Panc1 (cell line): ENCODE results near the gene NHEJ1. TPM values are rescaled to one million over a fixed set of nuclear protein-coding genes. Genes with fewer than 3 reads are reported as not detected.

Source experiments
- ATAC-seq: fragments of 200-7000 bp; cut with Tn5 transposase; 2 replicates; pipeline ENCODE4 v1.9.1; 2020; ENCODE audit warnings: mild to moderate bottlenecking, moderate library complexity
- BruUV-seq: library from RNA; stranded (reverse); fragments of 400-500 nt; replicated peaks from 2 replicates; lab custom pipeline; 2021; lab: Mats Ljungman, UMichigan
- CTCF ChIA-PET: fragments of 300-600 bp; sonication (Branson Sonifier 250); formaldehyde crosslinking; loops from one replicate; lab custom pipeline; 2022; ENCODE audit warnings: antibody characterized with exemption; lab: Charles Lee
- POLR2A ChIA-PET: fragments of 300-600 bp; sonication (Branson Sonifier 250); formaldehyde crosslinking; loops from one replicate; lab custom pipeline; 2022; ENCODE audit warnings: antibody characterized with exemption; lab: Charles Lee
- DNase-seq: peaks from one replicate; pipeline ENCODE4 v3.0.0-alpha.2; 2010; ENCODE audit warnings: low read depth, low spot score
- H3K27ac ChIP-seq: 2 replicates; pipeline ENCODE4 v1.5.1; 2011; ENCODE audit warnings: mild to moderate bottlenecking, low read length, inconsistent platforms
- H3K27me3 ChIP-seq: fragments of 200-500 bp; sonication (Bioruptor generic); 2 replicates; pipeline ENCODE4 v1.6.0; 2014; ENCODE audit warnings: low read length, inconsistent platforms; ENCODE audit not compliant: control insufficient read depth, insufficient read depth
- H3K36me3 ChIP-seq: fragments of 200-500 bp; sonication (Bioruptor generic); 2 replicates; pipeline ENCODE4 v1.5.1; 2014; ENCODE audit warnings: inconsistent platforms, mild to moderate bottlenecking, low read length, moderate library complexity; ENCODE audit not compliant: control insufficient read depth, insufficient read depth
- H3K4me1 ChIP-seq: 2 replicates; pipeline ENCODE4 v1.5.1; 2011; ENCODE audit warnings: inconsistent platforms, mild to moderate bottlenecking, low read length, moderate library complexity; ENCODE audit not compliant: control insufficient read depth, insufficient read depth
- H3K4me3 ChIP-seq, 2 experiments: 2 replicates each; pipeline ENCODE4 v1.5.1; 2011 to 2012; ENCODE audit warnings: low read depth in 2 of 2, low read length in 2 of 2, mild to moderate bottlenecking in 2 of 2, inconsistent platforms in 1 of 2, moderate library complexity in 1 of 2
- H3K9me3 ChIP-seq: fragments of 200-500 bp; sonication (Bioruptor generic); 2 replicates; pipeline ENCODE4 v1.5.1; 2014; ENCODE audit warnings: low read depth, mild to moderate bottlenecking, inconsistent platforms, low read length, moderate library complexity; ENCODE audit not compliant: control insufficient read depth, insufficient read depth
- CTCF ChIP-seq: fragments of 450-650 bp; IDR thresholded peaks from 2 replicates; pipeline ENCODE4 v1.5.1; 2017; ENCODE audit warnings: mild to moderate bottlenecking
- REST ChIP-seq, 2 experiments: IDR thresholded peaks; 2 replicates each; pipeline ENCODE4 v1.6.1; 2011 to 2012; ENCODE audit warnings: low read depth in 2 of 2, control low read depth in 1 of 2, low read length in 1 of 2, mild to moderate bottlenecking in 1 of 2, moderate library complexity in 1 of 2; ENCODE audit not compliant: insufficient read depth in 1 of 2
- SIN3A ChIP-seq: IDR thresholded peaks from 2 replicates; pipeline ENCODE4 v1.6.1; 2012; ENCODE audit warnings: low read depth, mild to moderate bottlenecking, low read length, moderate library complexity, borderline replicate concordance; ENCODE audit not compliant: insufficient read depth
- TCF7L2 ChIP-seq: IDR thresholded peaks from 2 replicates; pipeline ENCODE4 v1.6.1; 2011; ENCODE audit warnings: mild to moderate bottlenecking, low read depth, low read length, inconsistent platforms
- in situ Hi-C: cut with HindIII; loops from 2 replicates; pipeline ENCODE4 v1.10.0; 2016; ENCODE audit warnings: low sequenced_read_pairs, low pct_unique_long_range_greater_than_20kb
- intact Hi-C: fragments of 100-400 bp; cut with micrococcal nuclease; formaldehyde crosslinking; loops from one replicate; pipeline ENCODE4 v1.10.0; 2022; ENCODE audit not compliant: unreplicated experiment
- microRNA-seq: library from miRNA; unstranded; fragments of <30 nt; microRNA quantifications from one replicate; pipeline ENCODE4 v1.1.0, GENCODE V29; 2020; ENCODE audit not compliant: unreplicated experiment
- total RNA-seq: library from RNA; stranded (reverse); gene quantifications from one replicate; pipeline ENCODE4 v1.2.1, GENCODE V29; 2021; ENCODE audit not compliant: unreplicated experiment

NHEJ1 gene
- total RNA-seq, 1 experiment from 2014 or later: 18.2 TPM

DNA sequence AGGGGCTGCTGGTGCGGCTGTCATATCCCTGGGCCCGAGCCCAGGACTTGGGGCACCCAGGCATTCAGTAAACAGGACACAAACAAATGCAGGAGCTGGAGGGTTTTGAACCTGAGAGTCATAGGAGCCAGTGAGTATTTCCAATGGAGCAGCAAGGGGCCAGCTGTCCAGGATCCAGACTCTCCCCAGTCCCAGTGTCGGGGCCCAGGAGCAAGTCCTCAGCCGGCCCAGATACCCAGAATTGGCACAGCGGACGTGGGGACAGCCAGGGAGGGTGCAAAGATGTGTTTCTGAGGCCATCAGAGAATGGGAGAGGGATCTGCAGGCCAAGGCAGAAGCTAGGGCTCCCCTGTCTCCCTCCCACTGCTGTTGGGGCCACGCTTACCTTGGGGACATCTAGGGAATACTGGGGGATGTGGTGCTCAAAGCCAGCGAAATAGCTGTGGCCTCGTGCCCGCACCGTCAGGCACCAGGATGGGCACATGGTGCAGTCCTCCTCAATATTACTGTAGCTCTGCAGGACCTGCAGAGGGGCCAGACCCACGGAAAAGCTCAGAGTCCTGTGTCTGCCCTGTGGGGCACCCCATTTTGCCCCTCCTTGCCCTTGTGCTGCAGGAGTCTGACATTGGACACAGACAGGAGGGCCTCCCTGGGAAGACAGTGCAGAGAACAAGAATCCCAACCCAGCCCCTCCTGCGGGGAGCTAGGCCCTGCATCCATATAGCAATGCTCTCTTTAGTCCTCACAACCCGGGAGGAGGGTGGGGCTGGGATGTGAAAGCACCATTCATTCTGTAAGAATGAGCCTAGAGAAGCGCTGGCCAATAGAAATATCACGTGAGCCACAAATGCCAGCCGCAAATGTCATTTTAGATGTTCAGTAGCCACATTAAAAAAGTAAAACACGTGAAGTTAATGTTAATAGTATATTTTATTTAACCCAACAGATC is 134.7 kb downstream of the NHEJ1 start:
- H3K4me1 ChIP-seq: no peaks in the 10 kb centered on the region
- DNase-seq: no peak
- ChIA-PET POLR2A (no interaction called here), CTCF (interaction anchor here (0.7 to 1.1 kb wide), 2 partner anchors 12 to 22 kb away, joined by 3 read pairs; no protein-coding TSS in a partner anchor)
- TF ChIP-seq TCF7L2: no peak
- no peak for TF ChIP-seq REST (IDR thresholded peaks at IDR 0.05; ENCODE audit: insufficient read depth in 1 of 2, low read depth in 2 of 2, low read length in 1 of 2)
- TF ChIP-seq CTCF: no peak
- TF ChIP-seq SIN3A: no peak
- H3K9me3 ChIP-seq: no peaks in the 10 kb centered on the region
- no peak for ATAC-seq
- no TSS peak for BruUV-seq
- H3K36me3 ChIP-seq: no peaks in the 10 kb centered on the region
- H3K27ac ChIP-seq: no peak overlapping the region
- intact Hi-C loops: loop anchor here (10.0 kb wide), 1 partner anchor 129 kb away; no protein-coding TSS in a partner anchor
- H3K27me3 ChIP-seq: no peaks in the 10 kb centered on the region
- no peak overlapping the region for H3K4me3 ChIP-seq
- in situ Hi-C loops: no loop called here

Small RNAs within 50 kb of the gene (microRNA-seq; reads per million reads assigned to microRNA genes)
- not detected for gene MIR3131

Other genes with a start within 250 kb of the NHEJ1 start
- gene CDK5R2, start 201.1 kb downstream of the NHEJ1 start, total RNA-seq: 1.3 TPM
- not detected for gene FEV, start 175.6 kb downstream of the NHEJ1 start, total RNA-seq
- gene CRYBA2, start 167.4 kb downstream of the NHEJ1 start, total RNA-seq: not detected
- 0.33 TPM for gene CFAP65, start 119.3 kb downstream of the NHEJ1 start, total RNA-seq
- 0.23 TPM for gene IHH, start 99.9 kb downstream of the NHEJ1 start, total RNA-seq
- gene SLC23A3, start 9.2 kb upstream of the NHEJ1 start, total RNA-seq: 3.3 TPM
- gene CNPPD1, start 16.1 kb upstream of the NHEJ1 start, total RNA-seq: 55.7 TPM
- 106 TPM for gene RETREG2, start 17.5 kb upstream of the NHEJ1 start, total RNA-seq
- gene ZFAND2B, start 46.0 kb upstream of the NHEJ1 start, total RNA-seq: 43.2 TPM
- gene ABCB6, start 58.1 kb upstream of the NHEJ1 start, total RNA-seq: 19.0 TPM
- 75.1 TPM for gene ATG9A, start 68.8 kb upstream of the NHEJ1 start, total RNA-seq
- gene ANKZF1, start 69.0 kb upstream of the NHEJ1 start, total RNA-seq: 36.2 TPM
- 8.1 TPM for gene GLB1L, start 84.6 kb upstream of the NHEJ1 start, total RNA-seq
- 29.9 TPM for gene STK16, start 84.7 kb upstream of the NHEJ1 start, total RNA-seq
- gene TUBA4B, start 92.4 kb upstream of the NHEJ1 start, total RNA-seq: not detected
- 12.9 TPM for gene TUBA4A, start 93.1 kb upstream of the NHEJ1 start, total RNA-seq
- gene DNAJB2, start 118.6 kb upstream of the NHEJ1 start, total RNA-seq: 66.2 TPM
- not detected for gene PTPRN, start 148.6 kb upstream of the NHEJ1 start, total RNA-seq
- not detected for gene RESP18, start 171.9 kb upstream of the NHEJ1 start, total RNA-seq
- gene DNPEP, start 227.1 kb upstream of the NHEJ1 start, total RNA-seq: 107 TPM